BE2C (cell line): ENCODE results near the gene AUTS2.

Experiments
- DNase-seq: peaks from one replicate; pipeline ENCODE4 v3.0.0-alpha.2; 2020
- H3K27me3 ChIP-seq: fragments of 250-450 bp; sonication (Bioruptor Pico); 2 replicates; pipeline ENCODE4 v1.5.1; 2020; ENCODE audit warnings: mild to moderate bottlenecking
- H3K36me3 ChIP-seq: fragments of 250-450 bp; sonication (Bioruptor Pico); 2 replicates; pipeline ENCODE4 v1.5.1; 2020; ENCODE audit warnings: mild to moderate bottlenecking
- H3K4me1 ChIP-seq: fragments of 250-450 bp; sonication (Bioruptor Pico); 2 replicates; pipeline ENCODE4 v1.5.1; 2020
- H3K4me3 ChIP-seq: 2 replicates; pipeline ENCODE4 v1.5.1; 2011; ENCODE audit warnings: low read depth, low read length
- H3K9me3 ChIP-seq: fragments of 250-450 bp; sonication (Bioruptor Pico); 2 replicates; pipeline ENCODE4 v1.5.1; 2020
- CTCF ChIP-seq: IDR thresholded peaks from 2 replicates; pipeline ENCODE4 v1.5.1; 2012; ENCODE audit warnings: mild to moderate bottlenecking, low read depth, low read length

AUTS2 gene

GRCh38 chr7:70148997-70149396 lies 550.7 kb downstream of the AUTS2 start:
- H3K27me3 ChIP-seq = no peaks in the 10 kb centered on the region
- no peak for DNase-seq
- H3K4me3 ChIP-seq = no peak overlapping the region
- H3K9me3 ChIP-seq = no peaks in the 10 kb centered on the region
- H3K4me1 ChIP-seq = no peaks in the 10 kb centered on the region
- no peak for TF ChIP-seq CTCF
- H3K36me3 ChIP-seq = no peaks in the 10 kb centered on the region

- Histone ChIP-seq H3K9me3 (no peaks in the 10 kb centered on the region), H3K4me3 (no peak overlapping the region), H3K4me1 (no peaks in the 10 kb centered on the region), H3K27me3 (no peaks in the 10 kb centered on the region), H3K36me3 (no peaks in the 10 kb centered on the region)
- TF ChIP-seq CTCF = no peak
- DNase-seq = no peak
Observed at GRCh38 chr7:70152313-70152712, 554.0 kb downstream of the AUTS2 start.

GRCh38 chr7:70153933-70154332 lies 555.7 kb downstream of the AUTS2 start:
- H3K27me3 ChIP-seq = no peaks in the 10 kb centered on the region
- no peak for DNase-seq
- H3K9me3 ChIP-seq = no peaks in the 10 kb centered on the region
- no peak overlapping the region for H3K4me3 ChIP-seq
- H3K36me3 ChIP-seq = no peaks in the 10 kb centered on the region
- TF ChIP-seq CTCF = no peak
- H3K4me1 ChIP-seq = no peaks in the 10 kb centered on the region

- no peaks in the 10 kb centered on the region for H3K4me1 ChIP-seq
- no peaks in the 10 kb centered on the region for H3K9me3 ChIP-seq
- H3K4me3 ChIP-seq = no peak overlapping the region
- H3K27me3 ChIP-seq = no peaks in the 10 kb centered on the region
- no peaks in the 10 kb centered on the region for H3K36me3 ChIP-seq
- no peak for TF ChIP-seq CTCF
- DNase-seq = no peak
Observed at GRCh38 chr7:70154521-70155180, 556.4 kb downstream of the AUTS2 start.

- no peak for TF ChIP-seq CTCF
- Histone ChIP-seq H3K9me3 (no peaks in the 10 kb centered on the region), H3K4me1 (no peaks in the 10 kb centered on the region), H3K27me3 (no peaks in the 10 kb centered on the region), H3K36me3 (no peaks in the 10 kb centered on the region), H3K4me3 (no peak overlapping the region)
- no peak for DNase-seq
Observed at GRCh38 chr7:70156057-70156456, 557.8 kb downstream of the AUTS2 start.

GRCh38 chr7:70159121-70159520 lies 560.8 kb downstream of the AUTS2 start:
- H3K9me3 ChIP-seq = no peaks in the 10 kb centered on the region
- TF ChIP-seq CTCF = no peak
- no peaks in the 10 kb centered on the region for H3K27me3 ChIP-seq
- no peak for DNase-seq
- no peaks in the 10 kb centered on the region for H3K4me1 ChIP-seq
- H3K36me3 ChIP-seq = no peaks in the 10 kb centered on the region
- no peak overlapping the region for H3K4me3 ChIP-seq
